ENCODE measurements around the gene TP53INP2. TPM values are rescaled to one million over a fixed set of nuclear protein-coding genes. Genes with fewer than 3 reads are reported as not detected.
A peak's percentile ranks its signal among the peaks of the same experiment; 100 is the strongest.
"Not testable (repeated sequence)": the region's sequence is repeated elsewhere in the genome, so short reads cannot be mapped to it uniquely, and the experiment has no call there.

TP53INP2 gene
- total and polyA plus RNA-seq, 11 donors, result 54.6 to 176 (median 93.7) TPM

DNA sequence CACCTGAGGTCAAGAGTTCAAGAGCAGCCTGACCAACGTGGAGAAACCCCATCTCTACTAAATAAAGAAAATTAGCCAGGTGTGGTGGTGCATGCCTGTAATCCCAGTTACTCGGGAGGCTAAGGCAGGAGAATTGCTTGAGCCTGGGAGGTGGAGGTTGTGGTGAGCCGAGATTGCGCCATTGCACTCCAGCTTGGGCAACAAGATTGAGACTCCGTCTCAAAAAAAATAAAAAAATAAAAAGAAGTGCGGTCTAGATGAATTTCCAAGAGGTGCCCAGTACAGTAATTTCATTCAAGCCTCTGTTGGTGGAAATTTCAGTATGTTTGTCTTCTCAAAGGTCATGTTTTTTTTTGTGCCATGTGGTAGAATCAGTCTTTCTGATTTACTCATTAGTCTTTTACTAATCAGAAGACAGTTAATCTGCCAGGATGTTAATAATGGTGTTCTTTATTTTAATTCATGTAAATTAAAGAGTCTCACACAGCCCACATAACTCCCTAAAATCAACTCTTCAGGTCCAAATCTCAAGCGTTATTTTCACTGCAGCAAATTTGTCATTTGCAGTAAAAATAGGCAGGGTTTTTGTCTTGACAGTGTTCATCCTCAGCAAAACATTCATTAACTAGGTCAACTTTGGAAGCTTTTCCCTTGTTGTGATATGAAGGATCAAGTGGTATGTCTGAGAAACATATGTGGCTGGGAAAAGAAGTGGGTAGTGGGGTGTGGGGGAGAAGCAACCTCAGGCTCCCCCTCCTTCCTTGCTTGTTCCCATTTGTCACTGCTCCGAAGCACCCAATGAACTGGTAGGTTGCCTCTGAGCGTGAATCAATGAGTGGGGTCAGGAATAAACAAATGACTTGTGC, 13.3 kb downstream of the TP53INP2 start:
- ATAC-seq, result no peak
- Histone ChIP-seq H3K27me3 (no peaks in the 10 kb centered on the region), H3K27ac (no peak overlapping the region), H3K36me3 (peaks cover 0 to 79% (median 62%) of the 10 kb centered on the region in 9 donors), H3K4me3 (no peak overlapping the region), H3K9me3 (no peaks in the 10 kb centered on the region), H3K4me1 (peaks cover 0 to 24% (median 9%) of the 10 kb centered on the region in 12 donors)
- WGBS, 4 donors, result 85 to 91% (median 88%) methylated on average over 9 of the region's 9 CpGs
- intact Hi-C loops (cut with DNase I), result no loop called here
- no peak for DNase-seq
- TF ChIP-seq POLR2A (IDR thresholded peaks at IDR 0.05), result no peak
- TF ChIP-seq, protein P1, sequence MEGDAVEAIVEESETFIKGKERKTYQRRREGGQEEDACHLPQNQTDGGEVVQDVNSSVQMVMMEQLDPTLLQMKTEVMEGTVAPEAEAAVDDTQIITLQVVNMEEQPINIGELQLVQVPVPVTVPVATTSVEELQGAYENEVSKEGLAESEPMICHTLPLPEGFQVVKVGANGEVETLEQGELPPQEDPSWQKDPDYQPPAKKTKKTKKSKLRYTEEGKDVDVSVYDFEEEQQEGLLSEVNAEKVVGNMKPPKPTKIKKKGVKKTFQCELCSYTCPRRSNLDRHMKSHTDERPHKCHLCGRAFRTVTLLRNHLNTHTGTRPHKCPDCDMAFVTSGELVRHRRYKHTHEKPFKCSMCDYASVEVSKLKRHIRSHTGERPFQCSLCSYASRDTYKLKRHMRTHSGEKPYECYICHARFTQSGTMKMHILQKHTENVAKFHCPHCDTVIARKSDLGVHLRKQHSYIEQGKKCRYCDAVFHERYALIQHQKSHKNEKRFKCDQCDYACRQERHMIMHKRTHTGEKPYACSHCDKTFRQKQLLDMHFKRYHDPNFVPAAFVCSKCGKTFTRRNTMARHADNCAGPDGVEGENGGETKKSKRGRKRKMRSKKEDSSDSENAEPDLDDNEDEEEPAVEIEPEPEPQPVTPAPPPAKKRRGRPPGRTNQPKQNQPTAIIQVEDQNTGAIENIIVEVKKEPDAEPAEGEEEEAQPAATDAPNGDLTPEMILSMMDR (IDR thresholded peaks at IDR 0.05), result no peak

DNA sequence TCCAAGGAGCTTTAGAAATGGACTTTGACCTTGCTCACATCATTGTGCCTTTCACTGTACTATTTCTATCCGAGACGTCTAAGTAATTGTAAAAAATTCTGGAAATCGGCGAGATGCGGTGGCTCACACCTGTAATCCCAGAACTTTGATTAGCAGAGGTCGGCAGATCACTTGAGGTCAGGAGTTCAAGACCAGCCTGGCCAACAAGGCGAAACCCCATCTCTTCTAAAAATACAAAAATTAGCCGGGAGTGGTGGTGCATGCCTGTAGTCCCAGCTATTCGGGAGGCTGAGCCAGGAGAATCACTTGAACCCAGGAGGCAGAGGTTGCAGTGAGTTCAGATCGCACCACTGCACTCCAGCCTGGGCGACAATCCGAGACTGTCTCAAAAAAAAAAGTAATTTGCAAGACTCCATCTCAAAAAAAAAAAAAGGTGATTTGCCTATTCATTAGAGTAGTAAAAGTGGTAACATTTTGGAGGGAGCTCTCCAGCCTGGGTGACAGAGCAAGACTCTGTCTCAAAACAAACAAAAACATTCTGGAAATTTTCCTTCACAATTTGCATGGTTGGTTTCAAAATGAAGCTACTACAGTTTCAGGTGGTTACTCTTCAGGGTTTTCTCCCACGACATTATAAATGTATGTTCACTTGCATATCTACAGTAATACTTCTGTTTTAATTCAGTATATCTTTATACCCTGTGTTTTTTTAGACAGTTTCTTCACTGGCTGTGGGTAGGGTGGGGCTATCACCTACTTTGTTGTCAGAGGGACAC, 15.3 kb downstream of the TP53INP2 start:
- H3K27me3 ChIP-seq; H3K27ac ChIP-seq; H3K4me1 ChIP-seq; ATAC-seq; H3K9me3 ChIP-seq; H3K4me3 ChIP-seq; intact Hi-C loops (cut with DNase I); DNase-seq: not testable (repeated sequence)
- WGBS, 4 donors, result 94 to 97% (median 95%) methylated on average over 13 of the region's 13 CpGs
- H3K36me3 ChIP-seq, result peaks cover 0 to 83% (median 69%) of the 10 kb centered on the region in 9 donors

DNA sequence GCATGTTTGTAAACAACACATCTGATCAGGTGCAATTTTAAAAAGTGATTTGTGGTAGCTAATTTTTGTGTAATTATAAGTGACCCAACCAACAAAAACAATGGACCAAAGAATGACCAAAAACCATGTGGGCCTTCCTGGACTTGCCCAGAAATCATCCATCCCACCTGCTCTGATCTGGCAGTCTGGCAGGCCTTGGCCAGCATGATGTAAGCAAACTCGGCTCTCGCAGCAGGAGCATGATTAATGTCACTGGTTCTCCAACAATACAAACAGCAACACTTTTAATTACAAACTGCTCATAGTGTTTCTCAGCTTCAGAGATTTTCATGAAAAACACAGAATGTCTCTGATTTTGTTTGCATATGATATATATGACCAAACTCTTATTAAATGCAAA, 16.1 kb downstream of the TP53INP2 start:
- Histone ChIP-seq H3K4me1 (peaks cover 0 to 13% (median 0%) of the 10 kb centered on the region in 12 donors), H3K27me3 (no peaks in the 10 kb centered on the region), H3K27ac (no peak overlapping the region), H3K9me3 (no peaks in the 10 kb centered on the region), H3K36me3 (peaks cover 0 to 83% (median 69%) of the 10 kb centered on the region in 9 donors), H3K4me3 (no peak overlapping the region)
- ATAC-seq (no peak), DNase-seq (no peak)
- intact Hi-C loops (cut with DNase I), result no loop called here
- 41 to 64% (median 49%) methylated on average over 2 of the region's 2 CpGs for WGBS, 4 donors
- TF ChIP-seq POLR2A (IDR thresholded peaks at IDR 0.05), result no peak
- TF ChIP-seq, protein P1 (IDR thresholded peaks at IDR 0.05), result no peak

DNA sequence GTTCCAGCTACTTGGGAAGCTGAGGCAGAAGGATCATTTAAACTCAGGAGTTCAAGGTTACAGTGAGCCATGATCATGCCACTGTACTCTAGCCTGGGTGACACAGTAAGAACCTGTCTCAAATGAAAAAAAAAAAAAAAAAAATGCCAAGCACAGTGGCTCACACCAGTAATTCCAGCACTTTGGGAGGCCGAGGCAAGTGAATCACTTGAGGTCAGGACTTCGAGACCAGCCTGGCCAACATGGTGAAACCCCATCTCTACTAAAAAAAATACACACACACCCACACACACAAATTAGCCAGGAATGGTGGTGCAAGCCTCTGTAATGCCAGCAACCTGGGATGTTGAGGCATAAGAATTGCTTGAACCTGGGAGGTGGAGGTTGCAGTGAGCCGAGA, 18.4 kb downstream of the TP53INP2 start:
- ATAC-seq; H3K27me3 ChIP-seq; DNase-seq; intact Hi-C loops (cut with DNase I); H3K27ac ChIP-seq; H3K9me3 ChIP-seq; H3K4me3 ChIP-seq: not testable (repeated sequence)
- WGBS, 4 donors, result 95 to 98% (median 96%) methylated on average over 3 of the region's 3 CpGs
- H3K36me3 ChIP-seq, result peaks cover 0 to 85% (median 75%) of the 10 kb centered on the region in 9 donors
- peaks cover 0 to 13% (median 0%) of the 10 kb centered on the region in 12 donors for H3K4me1 ChIP-seq

DNA sequence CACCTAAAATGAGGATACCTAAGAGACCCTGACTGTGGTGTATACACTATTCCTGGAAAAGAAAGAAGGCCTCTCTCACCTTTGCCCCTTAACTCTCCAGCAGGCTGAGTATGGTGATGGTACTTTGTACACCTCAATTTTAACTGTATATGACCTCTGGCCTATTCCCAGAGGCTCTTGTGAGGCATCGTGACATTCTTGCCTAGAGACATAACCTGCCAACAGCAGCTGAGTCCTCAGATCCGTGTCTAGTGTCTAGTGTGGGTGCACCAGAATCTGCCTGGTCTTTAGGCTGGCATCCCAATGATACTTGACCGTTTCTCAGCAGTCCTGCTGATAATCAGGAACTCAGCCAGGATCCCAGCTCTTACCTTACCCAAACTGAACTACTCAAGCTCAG, 20.0 kb downstream of the TP53INP2 start:
- ATAC-seq (peak in 3 of 4 donors; percentile 45 to 62 (median 55)), DNase-seq (no peak)
- 26 to 57% (median 46%) methylated on average over 3 of the region's 3 CpGs for WGBS, 4 donors
- intact Hi-C loops (cut with DNase I), result no loop called here
- Histone ChIP-seq H3K36me3 (peaks cover 0 to 89% (median 75%) of the 10 kb centered on the region in 9 donors), H3K9me3 (no peaks in the 10 kb centered on the region), H3K27me3 (no peaks in the 10 kb centered on the region), H3K4me3 (no peak overlapping the region), H3K27ac (peak overlapping the region in 1 of 12 donors; percentile 36), H3K4me1 (peaks cover 0 to 13% (median 0%) of the 10 kb centered on the region in 12 donors)
- TF ChIP-seq, protein P1 (IDR thresholded peaks at IDR 0.05), result no peak
- TF ChIP-seq POLR2A (IDR thresholded peaks at IDR 0.05), result no peak
